Fibroblast of peridontal ligament (primary cell): ENCODE measurements around the gene DOCK4.
A peak's percentile ranks its signal among the peaks of the same experiment; 100 is the strongest.
"Not testable (repeated sequence)": the region's sequence is repeated elsewhere in the genome, so short reads cannot be mapped to it uniquely, and the experiment has no call there.

Experiments
- DNase-seq: peaks from one replicate; pipeline ENCODE4 v3.0.0-alpha.2; 2010; ENCODE audit errors: extremely low read depth

DOCK4 gene

DNA sequence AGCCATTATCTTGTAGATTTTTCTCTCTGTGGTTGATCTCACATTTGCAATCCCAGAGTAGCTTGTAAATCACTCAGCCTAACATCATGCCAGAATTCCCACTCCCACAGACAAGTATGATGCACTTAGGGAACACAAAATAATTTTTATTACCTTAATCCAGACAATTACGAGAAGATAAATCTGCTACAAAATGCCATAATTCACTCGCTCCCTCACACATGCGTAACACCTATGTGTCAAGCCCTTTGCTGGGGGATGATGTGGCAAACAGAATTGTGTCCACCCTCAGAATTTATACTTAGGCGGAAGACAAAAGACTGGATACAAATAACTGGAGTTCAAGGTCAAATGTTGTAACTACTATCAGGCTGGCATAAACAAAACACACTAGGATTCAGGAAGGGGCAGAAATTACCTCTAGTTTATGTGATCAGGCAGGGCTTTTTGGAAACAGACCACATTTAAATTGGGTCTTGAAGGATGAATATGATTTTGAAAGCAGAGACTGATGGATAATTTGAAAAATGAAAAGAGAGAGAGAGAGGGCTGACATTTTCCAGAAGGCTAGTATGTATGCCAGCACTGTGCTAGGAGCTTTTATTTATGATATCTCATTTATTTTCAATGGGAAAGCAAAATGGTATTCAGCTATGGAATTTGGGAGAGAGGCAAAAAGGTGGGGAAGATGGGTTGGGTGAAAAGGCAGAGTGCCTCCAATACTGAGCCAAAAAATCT, 69.8 kb downstream of the DOCK4 start:
- DNase-seq: no peak

DNA sequence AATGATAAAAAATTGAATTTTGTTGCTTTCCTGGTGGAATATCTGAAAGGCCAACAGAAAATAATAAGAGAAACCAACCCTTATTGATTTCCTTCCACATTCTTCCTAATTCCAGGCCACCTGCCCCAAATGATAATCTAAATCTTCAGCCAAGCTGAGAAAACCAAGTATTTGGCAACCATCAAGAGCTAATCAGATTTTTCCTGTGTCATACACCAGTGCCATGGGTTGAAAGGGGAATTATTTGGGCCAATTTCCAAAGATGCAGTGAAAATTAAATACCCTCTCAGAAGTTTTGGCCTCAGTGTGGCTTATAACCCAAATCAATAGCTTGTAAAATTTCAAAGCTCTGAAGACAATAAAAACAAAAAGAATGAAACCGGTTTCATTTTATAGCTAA, 70.4 kb downstream of the DOCK4 start:
- no peak for DNase-seq

DNA sequence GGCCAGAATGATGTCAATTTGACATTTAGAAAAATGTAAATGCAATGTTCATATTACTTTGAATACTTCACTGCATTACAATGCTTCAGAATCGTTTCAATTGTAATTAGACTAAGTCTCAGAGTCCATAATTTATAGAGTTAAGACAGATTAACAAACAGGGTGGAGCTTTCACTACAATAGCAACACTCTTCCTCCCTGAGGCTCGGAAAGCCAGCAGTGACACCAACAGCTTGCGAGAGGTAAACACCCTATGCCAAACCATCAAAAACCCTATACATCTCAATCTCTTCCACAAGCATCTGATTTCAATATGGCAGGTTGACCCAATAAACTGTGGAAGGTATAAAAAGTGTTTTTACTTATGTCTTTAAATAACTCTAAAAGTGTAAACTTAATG, 72.2 kb downstream of the DOCK4 start:
- DNase-seq: no peak

DNA sequence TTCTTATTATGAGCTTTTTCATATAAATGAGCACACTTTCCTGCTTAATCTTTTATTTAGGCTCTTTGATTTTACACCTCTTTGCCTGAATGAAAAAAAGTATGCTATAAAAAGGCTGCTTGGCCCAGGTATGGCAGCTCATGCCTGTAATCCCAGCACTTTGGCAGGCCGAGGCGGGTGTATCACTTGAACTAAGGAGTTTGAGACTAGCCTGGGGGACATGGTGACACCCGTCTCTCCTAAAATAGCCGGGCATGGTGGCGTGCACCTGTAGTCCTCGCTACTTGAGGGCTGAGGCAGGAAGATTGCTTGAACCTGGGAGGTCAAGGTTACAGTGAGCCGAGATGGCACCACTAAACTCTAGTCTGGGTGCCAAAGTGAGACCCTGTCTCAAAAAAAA, 72.9 kb downstream of the DOCK4 start:
- DNase-seq: no peak

DNA sequence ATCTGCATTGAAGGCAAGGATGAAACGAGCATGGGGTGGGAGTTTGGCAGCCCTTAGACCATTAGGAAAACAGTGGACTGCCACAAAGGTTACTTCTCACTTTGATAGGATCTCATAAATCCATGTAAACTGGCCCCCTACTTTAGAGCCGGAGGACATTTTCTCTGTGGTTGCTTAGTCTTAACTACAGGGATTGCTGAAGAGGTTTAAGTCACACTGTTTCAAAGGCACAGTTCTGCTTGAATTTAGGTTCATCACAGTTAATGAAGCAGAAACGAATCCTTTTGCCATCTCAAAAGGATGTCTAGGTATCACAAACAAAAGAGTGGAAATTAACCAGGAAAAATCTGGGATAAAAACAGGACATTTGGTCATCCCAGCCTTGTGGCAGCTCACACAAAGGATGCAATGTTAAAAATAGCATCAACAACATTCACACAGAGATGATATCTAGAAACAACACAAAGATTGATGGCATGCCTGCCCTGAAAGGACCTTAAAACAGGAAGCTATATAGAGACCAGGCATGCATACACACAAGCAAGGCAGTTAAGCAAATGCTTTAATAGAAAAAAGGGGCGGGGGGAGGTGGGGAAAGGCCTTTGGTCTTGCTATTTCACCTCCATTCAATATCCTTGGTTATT, 74.0 kb downstream of the DOCK4 start:
- no peak for DNase-seq

DNA sequence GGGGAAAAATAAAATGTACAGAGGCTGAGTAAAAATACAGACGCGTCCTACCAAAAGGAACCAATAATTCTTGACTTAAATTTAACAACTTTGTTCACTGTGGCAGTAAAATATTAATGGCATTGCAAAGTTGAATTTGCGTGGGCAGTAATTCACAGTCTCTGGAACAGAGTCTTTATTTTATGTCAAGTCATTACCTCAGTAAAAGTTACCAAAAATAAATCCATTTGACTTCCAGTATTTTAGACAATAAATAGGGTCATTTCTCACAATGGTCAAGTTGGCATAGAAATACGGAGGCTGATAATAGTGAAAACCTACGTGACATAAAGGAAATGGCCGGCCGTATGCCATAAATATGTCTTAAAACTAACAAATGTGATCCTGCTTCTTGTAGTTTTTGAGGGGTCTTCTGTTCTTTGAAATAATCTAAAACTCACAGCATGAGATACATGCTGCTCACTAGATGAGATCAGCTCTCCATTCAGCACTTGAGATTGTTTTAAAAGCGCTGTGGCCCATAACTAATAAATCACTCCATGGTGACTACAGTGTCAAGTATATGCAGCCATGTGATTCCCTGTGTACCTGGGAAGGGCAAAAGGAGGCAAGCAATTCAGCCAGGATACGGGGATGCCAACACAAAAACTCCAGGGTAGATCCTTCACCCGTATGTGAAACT, 75.3 kb downstream of the DOCK4 start:
- DNase-seq: no peak

DNA sequence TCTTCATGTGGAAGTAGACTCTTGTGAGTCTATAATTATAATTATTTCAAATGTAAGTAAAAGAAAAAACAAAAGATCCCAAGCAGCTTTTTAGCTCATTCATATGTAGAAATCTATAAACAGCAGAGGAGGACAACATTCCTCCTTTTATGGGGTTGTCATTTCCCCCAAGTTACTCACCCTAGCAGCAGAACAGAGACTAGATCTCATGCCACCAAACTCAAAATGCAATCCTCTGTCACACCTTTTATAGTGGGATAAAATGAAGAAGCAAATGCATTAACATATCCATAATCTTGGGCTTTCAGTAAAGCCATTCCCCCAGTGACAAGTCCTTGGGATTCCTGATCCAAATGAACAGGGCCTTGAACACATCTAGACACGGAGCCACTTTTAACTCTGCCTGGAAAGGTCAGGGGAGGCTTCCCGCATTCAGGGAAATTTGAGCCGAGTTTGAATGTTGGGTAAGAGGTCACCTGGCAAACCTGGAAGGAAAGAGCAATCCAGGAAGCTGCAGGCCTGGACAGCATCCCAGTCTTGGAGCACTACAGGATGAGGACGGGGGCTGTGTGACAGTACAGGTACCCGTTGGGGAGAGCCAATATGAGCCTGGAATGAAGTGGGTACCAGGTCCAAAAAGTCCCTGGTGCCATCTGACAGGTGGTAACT, 76.4 kb downstream of the DOCK4 start:
- DNase-seq: no peak

DNA sequence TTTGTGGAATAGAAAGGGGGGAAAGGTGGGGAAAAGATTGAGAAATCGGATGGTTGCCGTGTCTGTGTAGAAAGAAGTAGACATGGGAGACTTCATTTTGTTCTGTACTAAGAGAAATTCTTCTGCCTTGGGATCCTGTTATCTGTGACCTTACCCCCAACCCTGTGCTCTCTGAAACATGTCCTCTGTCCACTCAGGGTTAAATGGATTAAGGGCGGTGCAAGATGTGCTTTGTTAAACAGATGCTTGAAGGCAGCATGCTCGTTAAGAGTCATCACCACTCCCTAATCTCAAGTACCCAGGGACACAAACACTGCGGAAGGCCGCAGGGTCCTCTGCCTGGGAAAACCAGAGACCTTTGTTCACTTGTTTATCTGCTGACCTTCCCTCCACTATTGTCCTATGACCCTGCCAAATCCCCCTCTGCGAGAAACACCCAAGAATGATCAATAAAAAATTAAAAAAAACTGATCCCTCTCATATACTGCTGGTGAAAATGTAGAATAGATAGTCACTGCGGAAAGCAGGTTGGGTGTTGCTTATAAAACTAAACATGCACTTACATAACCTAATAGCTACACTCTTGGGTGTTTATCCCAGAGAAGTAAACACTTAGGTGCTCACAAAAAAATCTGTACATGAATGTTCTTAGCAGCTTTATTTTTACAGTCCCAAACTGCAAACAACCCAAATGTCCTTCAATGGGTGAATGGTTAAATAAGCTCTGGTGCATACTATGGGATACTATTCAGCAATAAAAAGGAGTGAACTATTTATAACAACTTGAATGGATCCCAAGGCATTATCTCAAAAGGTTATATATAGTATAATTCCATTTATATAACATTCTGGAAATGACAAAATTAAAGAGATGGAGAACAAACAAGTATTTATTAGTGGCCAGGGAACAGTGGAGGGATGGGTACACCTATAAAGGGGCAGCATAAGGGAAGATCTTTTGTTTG, 77.5 kb downstream of the DOCK4 start:
- DNase-seq: not testable (repeated sequence)

DNA sequence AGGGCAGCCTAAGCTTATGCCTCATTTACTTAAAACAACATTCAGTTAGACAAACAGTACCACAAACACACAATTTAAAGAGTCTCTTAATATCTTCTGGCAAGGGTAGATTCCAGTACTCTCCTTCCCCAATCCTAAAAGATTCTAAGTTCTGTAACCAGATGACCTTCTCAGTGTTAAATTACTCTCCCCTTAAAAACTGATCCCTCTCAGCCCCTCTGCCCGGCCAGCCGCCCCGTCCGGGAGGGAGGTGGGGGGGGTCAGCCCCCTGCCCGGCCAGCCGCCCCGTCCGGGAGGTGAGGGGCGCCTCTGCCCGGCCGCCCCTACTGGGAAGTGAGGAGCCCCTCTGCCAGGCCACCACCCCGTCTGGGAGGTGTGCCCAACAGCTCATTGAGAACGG, 78.2 kb downstream of the DOCK4 start:
- not testable (repeated sequence) for DNase-seq

DNA sequence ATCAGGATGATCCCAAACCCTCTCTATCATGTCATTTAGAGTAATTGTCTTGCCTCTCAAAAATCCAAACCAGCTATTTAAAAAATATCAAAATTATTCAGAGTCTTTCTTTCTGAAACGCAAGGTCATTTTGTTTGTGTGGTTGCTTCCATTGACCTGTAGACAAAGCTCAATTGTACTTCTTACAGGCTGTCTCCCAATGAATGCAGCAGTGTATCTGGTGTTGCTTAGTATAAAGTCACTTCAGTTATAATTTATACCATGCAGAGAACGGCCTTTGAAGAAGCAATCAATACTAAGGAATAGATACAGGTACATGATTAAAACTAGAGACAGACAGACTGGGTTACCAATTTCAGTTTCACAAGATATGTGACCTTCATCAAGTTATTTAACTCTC, 80.9 kb downstream of the DOCK4 start:
- DNase-seq: no peak

DNA sequence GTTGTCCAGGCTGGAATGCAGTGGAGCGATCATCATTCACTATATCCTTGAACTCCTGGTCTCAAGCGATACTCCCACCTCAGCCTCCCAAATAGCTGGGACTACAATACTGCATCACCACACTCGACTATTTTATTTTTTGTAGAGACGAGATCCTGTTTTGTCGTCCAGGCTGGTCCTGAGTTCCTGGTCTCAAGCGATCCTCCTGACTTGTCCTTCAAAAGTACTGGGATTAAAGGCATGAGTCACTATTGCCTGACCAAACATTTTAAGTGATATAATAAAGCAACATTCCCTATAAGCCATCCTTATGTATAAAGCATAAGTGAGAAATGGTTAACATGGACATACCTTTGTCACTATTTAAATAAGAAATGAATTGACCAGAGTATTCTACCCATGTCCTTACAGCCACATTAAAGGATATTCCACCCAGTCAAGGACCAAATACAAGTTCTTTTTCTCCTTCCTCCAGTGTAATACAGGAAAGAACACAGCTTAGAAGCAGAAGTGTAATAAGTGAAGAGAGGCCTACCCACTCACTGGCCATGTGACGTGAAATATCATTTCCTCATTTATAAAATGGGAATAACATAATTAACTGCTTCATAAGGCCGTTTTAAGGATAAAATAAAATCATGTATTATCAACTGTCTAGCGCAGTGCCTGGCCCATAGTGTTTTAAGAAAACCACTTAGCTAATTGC, 82.0 kb downstream of the DOCK4 start:
- DNase-seq: no peak

DNA sequence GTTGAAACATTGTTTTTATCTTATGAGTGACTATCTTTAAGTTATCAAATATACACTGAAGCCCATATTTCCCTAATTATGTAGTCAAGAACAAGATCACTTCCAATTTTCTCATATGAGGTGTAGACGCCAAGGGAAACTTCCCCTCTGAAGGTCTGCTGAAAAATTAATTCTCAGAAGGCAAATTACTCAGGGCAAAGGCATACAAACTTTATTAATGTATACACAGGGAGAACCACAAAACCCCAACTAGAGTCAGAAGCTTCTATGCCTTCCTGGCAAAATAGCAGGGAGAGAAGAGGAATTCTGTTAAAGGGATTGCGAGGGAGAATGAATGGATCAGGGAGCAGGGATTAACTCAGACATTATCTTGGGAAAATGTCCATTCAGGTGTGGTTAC, 83.4 kb downstream of the DOCK4 start:
- peak; percentile 55 for DNase-seq

DNA sequence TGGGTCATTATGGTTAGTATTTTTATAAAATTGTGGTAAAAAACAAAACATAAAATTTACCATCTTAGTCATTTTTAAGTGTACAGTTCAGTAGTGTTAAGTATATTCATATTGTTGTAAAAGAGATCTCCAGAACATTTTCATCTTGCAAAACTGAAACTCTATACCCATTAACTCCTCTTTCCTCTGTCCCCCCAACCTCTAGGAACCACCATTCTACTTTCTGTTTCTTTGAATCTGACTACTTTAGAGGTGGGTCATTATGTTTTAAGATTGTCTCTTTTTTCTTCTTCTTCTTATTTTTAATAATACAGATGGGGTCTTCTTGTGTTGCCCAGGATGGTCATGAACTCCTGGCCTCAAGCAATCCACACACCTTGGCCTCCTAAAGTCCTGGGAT, 84.1 kb downstream of the DOCK4 start:
- DNase-seq: no peak

DNA sequence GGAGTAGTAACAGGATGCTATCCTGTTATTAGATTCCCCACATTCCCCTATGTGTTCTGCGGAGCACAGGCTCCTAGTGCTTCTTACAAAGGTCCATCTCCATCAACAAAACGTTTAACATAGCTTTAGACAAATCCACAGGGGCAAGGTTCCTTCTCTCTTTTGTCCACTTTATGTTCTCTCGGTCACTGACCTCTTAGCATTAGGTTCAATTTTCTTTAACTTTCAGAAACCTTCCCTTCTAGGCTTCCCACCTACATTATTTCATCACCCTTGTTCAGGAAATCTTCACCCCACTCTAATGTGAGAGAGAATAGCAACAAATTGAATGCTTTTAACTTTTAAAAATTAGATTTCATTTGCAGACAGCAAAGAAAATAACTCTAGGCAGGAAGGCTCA, 84.9 kb downstream of the DOCK4 start:
- DNase-seq: no peak

DNA sequence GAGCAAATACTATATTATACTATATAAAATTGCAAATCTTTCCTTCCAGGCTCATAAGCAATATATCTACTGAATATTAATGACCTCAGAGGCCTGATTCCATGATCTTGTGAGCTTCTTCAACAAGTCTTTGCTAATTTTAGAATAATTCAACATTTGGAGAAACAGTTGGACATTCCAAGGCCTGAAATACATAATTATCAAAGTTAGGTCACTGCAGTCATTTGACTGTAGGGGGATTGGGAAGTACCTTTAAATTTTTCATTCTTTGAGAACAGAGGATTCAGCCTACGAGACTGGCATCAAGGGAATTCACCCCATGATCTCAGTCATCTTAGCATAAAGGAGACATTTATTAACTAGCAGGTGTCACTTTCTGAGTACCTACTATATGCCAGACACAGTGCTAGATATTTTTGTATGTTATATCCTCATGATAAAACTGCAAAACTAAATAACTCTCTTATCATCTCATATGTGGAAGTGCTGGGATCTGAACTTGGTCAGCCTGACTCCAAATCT, 85.4 kb downstream of the DOCK4 start:
- DNase-seq: no peak

DNA sequence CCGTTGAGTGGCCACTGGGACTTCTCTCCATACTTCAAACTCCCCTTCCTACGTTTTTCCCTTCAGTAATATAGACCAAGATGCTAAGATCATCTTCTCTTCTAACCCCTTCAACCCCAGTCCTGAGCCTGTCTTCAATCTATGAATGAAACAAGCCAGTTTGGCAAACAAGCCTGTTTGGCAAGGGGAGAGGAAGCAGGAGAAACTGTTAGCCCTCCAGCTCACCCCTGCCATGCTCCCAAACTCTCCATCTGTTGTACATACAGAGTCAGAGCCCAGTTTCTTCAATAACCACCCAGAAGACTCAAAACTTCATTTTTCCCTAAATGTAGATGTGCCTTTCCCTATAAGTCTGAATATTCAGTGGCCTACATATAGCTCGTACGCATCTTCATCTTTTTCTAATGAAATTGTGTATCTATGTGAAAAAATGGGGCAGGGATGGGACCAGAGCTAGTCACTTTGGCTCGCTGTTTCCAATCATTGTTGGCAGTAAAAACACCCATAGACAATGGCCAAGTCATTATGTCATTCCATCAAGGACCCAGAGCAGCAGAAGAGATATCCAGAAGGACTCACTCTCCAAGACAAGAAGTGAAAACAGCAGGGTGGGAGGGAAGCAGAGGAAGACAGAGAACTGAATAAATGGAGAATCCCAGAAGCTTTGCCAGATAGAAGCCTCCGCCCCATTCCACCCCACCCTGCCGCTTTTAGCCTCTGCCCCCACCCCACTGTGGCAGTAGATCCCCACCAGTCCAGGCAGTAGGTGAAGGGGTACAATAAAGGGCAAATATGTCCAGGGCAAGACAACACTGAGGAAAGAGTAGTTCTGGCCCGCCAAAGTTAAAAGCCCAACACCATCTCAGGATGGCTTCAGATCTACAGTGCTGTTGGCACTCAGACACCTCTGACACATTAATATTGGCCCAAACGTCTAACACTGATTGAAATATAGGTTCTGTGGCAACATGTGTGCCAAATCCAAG, 87.3 kb downstream of the DOCK4 start:
- no peak for DNase-seq

DNA sequence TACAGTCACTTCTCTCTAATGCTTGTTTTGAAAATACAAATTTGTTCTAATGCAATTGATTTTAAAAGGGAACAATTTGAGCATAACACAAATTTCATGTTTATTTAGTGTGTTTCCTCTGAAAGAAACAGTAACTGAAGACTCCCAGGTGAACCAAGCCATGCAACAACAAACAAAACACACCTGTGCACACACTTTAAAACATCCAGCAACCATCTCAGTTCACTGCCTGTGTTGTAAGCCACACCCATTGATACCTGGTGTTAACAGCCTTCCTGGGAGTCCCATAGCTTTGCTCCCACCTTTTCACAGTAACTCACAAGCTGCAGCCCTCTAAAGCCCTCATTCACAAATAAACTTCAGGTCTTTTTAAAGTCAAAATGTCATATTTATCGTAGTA, 89.3 kb downstream of the DOCK4 start:
- DNase-seq: no peak

DNA sequence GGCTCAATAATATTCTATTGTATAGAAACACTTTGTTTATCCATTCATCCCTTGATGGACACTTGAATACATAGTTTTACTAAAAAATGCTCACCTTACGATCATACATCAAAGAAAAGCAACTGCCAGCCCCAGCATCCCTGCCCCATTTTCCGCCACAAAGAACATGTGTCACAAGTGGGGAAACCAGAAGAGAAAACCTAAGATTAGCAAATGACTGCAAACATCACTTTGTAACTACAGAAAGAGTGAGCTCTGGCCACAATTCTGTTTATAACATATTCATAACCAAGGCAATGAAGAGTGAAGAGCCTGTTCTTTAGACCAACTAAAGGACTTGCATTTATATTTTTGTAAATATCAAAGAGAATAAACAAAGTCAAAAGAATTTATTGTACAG, 89.8 kb downstream of the DOCK4 start:
- no peak for DNase-seq

DNA sequence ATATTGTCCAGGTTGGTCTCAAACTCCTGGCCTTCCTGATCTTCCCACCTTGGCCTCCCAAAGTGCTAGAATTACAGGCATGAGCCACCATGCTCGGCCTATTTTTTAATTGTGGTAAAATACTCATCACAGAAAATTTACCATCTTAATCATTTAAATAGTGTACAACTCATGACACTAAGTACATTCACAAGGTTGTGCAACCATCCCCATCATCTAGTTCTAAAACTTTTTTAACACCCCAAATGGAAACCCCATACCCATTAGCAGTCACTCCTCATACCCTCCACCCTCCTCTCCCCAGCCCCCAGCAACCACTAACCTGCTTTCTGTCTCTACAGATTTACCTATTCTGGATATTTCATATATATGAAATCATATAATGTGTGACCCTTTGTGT, 90.3 kb downstream of the DOCK4 start:
- DNase-seq: no peak
